Endometrium (tissue), 2 donors: ENCODE results near the gene SSR2.

Experiments
- FAIRE-seq: peaks from 2 replicates; lab custom pipeline; 2012; peaks lifted over from hg19 to GRCh38; lab: Jason Lieb, UNC
- donor health status: control.
- donor health status: control.

SSR2 gene

DNA sequence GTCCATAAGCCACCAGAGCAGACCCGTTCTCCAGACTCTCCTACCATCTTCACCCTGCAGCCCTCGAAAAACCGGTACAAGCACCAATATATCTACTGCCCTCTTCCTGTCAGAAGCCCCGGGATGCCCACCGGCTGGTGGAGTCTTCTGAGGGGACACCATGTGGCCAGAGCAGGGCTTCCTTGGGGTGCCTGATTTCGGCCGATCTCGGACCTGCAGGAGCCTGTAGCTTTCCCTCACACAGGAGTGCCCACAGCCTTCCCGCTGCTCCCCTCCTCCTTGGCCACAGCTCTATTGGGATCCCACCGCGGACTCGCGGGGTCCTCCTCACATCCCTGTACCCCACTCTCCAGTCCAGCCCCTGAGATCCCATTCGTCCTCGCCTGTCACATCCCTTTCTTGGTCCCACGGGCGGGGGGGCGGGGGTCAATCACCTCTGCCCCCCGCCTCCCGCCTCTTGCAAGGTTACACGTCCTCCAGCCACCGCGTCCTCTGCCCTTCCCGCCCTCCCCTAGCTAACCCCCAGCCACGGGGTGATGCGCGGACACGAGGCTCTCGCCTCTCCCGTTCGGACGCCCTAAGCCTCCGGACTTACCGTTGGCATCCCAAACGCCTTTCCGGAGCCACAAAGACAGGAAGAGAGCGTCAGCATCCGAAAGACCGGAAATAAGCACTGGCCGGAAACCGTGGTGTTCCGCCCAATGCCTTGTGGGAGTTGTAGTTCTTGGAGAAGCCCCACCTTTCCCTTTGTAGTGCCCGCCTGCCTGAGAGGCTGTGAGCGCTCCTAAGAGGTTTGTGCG, at the start of gene SSR2:
SSR2 (minus strand) TSS at position 659 of the 800 bp plus-strand sequence. CDS start 784 bp downstream, outside the sequence.
- FAIRE-seq, result peak; percentile 4

DNA sequence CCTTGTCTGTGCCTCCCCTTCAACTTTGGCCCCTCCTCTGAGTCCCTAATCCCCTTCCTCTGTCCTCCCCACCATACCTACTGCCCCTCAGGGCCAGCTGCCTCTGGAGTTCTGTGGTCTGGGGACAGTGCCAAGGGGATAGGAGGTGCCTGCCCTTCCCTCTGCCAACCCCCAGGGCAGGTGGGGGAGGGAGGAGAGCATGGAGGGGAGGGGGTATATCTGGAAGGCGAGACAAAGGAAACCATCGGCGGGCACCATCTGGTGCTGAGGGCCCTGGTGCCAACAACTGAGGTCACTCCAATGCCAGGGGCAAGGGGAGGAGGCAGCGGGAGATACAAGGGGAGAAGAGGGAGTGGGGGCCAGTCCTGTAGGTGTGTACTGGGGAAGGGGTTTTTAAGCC, 49.8 kb upstream of the SSR2 start:
- FAIRE-seq, result no peak

GRCh38 chr1:156069490-156070455, 49.0 kb upstream of the SSR2 start:
- FAIRE-seq, result no peak

GRCh38 chr1:156067262-156067661, 46.5 kb upstream of the SSR2 start:
- no peak for FAIRE-seq

DNA sequence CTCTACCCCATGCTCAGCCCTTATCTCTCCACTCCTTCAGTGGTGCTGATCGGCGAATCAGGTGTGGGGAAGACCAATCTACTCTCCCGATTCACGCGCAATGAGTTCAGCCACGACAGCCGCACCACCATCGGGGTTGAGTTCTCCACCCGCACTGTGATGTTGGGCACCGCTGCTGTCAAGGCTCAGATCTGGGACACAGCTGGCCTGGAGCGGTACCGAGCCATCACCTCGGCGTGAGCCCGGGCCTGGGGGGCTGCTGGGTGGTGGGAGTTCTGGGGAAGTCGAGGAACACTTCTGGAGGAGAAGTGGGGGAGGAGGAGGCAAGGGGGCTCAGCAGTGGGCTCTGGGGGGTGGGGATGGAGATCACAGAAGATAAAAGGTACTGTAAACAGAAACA, 45.1 kb upstream of the SSR2 start:
- no peak for FAIRE-seq

DNA sequence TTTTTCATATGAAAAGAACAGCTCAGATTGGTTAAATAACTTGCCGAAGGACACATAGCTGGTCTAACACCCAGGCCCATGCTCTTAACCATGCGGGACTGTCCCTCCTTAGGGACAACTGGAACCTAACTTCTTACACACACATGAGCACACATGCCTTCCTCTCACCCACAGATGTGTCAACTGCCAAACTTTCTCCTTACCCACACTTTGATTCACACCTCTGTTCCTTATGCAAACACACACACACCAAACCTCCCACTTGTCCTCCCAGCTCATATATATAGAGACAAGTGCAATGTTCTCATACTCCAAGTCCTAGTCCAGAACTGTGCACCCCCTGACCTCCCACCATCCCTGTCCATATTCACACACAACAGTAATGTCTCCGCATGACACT, 44.5 kb upstream of the SSR2 start:
- no peak for FAIRE-seq

GRCh38 chr1:156064615-156065014, 43.9 kb upstream of the SSR2 start:
- no peak for FAIRE-seq

DNA sequence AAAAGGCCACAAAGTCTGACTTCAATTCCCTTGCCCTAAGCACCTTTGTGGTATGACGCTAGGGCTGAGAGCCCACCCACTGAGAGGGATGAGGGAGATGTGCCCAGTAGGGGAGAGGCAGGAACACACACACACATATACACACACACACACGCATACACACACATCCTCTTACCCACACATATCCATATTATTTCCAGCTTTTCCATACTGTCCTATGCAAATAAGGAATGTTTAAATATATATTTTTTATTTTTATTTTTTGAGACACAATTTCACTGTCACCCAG, 43.2 kb upstream of the SSR2 start:
- FAIRE-seq, result no peak

- no peak for FAIRE-seq
These were observed 41.4 kb upstream of the SSR2 start for GRCh38 chr1:156062189-156062588.

- no peak for FAIRE-seq
These were observed 40.3 kb upstream of the SSR2 start, which contains the start of gene RAB25 for GRCh38 chr1:156060937-156061636. Gene RAB25 (plus strand): TSS chr1:156061160. CDS start chr1:156061401, 241 bp downstream.

DNA sequence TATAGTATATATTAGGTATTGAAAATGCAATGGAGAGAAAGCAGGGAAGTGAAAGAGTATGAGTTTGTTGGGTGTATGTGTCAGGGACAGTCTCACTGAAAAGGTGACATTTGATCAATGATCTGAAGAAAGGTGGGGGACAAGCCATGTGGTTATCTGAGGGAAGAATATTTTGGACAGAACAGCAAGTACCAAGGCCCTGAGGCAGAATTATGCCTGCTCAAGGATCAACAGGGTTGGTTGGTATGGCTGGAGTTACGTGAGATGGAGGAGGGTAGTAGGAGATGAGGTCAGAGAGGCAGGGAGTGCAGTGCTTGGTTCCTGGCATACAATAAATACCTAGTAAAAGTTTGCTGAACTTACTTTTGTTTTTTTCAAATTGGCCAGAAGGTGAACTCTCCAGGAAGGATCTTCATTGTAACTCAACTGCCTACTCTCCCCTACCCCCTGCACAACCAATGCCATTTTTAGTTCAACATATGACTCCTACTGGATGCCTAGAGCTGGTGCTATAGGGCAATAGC, 35.6 kb upstream of the SSR2 start:
- FAIRE-seq, result no peak

DNA sequence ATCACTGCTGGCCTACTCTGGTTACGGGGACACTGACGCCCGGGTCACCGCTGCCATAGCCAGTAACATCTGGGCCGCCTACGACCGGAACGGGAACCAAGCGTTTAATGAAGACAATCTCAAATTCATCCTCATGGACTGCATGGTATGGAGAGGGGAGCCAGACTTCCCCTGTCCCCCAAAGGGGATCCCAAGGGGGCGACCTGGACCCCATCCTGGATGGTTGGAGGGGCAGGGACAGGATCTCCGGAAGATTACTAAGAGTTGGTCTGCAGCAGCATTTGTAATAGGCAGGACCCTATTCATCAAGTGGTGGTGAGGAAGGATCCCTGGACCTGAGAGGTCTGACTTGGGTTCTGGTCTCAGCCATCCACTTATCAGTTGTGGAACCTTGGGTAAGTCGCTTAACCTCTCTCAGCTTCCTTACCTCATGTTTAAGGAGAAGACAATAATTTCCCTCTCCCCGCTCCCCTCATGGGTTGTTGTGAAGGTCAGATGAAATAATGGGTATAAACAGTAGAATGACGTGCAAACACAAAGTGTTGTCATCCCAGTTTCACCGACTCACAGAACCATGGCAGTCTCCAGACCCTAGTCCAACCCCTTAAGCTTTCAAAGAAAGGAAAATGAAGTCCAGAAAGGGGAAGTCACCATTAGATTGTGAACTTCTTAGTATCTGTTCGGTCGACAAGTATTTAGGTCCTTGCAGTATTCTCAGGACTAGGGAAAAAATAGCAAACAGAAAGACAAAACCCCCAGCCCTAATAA, 34.7 kb upstream of the SSR2 start:
- no peak for FAIRE-seq

DNA sequence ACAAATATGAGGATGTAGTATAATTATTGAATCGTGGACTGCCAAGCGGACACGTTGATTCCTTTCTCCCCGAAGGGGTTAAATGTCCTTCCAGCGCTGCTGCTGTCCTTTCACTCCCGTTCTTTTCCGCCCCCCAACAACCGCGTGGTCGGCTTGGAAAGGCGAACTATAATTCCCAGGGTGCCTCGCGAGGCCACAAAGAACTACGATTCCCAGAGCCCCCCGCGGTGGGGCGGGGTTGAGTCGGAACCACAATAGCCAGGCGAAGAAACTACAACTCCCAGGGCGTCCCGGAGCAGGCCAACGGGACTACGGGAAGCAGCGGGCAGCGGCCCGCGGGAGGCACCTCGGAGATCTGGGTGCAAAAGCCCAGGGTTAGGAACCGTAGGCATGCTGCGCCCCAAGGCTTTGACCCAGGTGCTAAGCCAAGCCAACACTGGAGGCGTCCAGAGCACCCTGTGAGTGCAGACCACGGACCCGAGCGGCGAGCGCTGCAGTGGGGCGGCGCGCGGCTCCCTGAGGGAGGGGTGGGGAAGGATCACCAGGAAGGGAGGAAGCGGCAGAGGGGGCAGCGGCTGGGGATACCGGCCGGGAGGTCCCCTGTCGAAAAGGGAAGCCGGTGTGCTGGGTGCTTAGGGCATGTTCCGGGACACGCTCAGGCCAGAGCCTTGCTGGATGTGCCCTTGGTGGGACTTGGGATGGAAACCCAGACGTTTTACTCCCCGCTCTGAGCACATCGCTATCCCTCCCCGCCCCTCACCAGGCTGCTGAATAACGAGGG, 33.9 kb upstream of the SSR2 start, which contains the start of gene LAMTOR2:
LAMTOR2 (plus strand) TSS at position 283 of the 781 bp plus-strand sequence; CDS start at position 391, 108 bp downstream.
- FAIRE-seq, result peak; percentile 92

DNA sequence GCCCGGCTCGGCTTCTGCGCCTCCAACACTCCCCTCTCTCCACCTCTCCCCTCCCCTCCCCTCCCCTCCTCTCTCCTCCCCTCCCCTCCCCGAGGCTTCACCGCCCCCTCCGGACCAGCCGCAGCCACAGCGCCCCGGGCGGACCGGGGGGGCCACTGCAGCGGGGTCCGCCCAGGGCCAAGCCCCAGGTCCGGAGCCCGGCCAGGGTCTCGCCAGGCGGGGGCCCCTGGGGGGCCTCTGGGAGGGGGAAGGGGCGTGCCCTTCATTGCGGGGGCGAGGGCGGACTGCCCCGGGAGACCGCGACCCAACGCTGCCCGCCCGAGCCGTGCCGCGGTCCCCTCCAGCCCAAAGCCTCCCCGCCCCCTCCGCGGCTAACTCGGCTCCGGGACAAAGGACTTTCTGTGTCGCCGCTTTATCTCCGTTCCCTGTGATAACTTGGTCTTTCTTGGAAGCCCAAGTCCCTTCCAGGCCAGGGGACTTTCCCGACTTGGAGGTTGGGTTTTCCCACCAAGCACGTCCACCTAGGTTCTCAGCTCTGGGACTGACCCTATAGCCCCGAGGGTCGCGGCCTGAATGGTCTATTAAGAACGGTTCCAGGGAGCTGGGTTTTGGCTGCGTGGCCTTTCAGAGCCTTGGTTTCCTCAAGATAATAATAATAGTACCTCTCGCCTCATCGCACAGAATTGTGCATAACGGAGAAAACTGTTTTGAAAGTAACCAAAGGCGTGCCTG, 33.2 kb upstream of the SSR2 start, which contains the start of gene UBQLN4:
UBQLN4 (minus strand) TSS at position 31 of the 732 bp plus-strand sequence. CDS start 97 bp downstream, outside the sequence.
- FAIRE-seq, result no peak

DNA sequence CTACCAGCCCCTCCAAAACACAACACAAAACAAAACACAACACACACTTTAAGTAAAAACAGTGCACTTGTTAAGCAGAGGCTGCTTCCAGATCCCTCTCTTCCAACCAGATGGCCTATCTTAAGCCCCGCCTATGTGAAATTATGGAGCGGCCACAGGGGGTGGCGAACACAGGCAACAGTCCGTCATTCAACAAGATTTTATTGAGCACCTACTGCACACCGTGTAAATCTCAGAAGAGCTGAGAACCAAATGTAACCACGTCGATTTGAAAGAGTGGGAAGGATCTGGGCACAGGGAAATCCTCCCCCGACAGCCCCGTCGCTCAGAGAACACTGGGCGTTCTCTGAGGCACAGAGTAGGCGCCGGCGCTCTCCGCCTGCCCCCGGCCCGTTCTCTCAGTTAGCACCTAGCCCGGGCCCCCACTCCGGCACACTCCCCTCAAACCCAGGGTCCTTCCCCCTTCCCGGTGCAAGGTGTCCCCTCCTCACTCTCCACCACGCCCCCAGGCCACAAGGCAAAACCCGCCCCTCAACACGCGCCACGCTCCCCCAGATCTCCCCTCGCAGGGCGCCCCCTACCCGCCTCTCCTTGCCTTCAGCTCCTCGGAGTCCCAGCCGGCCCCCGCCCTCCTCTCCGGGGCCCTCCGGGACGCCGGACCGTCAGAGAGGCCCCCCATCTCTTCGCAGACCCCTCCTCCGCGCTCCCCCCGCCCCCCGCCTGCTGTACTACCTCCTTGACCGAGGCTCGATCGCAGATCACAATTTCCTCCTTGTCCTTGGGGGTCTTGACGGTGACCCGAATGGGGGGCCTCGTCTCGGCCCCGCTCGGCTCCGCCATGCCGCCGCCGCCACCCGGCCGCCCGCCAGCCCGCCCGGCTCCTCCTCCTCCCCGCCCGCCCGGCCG, 32.4 kb upstream of the SSR2 start:
- no peak for FAIRE-seq

DNA sequence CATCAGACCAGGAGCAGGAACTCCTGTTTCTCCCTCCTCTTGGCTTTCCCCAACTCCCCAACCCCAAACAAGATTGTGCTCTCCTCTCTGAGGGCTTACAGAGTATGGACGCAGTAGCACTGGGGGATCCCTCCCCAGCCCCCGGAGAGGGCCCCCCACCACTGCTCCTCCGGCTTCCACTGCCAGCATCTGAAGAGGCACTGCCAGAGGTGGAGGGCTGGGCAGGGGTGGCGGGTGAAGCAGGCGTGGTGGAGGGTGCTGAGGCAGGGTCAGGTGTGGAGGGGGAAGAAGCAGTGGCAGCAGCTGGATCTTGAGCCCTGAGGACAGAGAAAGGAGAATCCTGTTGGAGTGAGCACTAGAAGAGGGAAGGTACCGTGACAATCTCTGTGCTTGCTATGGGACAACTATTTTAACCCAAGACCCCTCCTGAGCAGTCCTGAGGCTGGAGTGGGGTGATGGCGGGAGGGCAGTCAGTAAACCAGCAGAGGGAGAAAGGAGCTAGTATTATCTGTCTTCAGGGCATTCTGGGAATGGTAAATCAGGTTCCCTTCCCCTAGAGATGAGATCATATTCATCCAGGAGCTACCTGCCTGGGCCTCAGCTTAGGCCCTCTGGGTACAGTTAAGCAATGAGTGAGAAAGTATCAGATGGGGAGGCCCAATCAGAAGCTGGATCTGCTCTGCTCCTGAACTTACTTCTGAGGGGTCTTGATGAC, 30.4 kb upstream of the SSR2 start:
- FAIRE-seq, result no peak

GRCh38 chr1:156050376-156050775, 29.6 kb upstream of the SSR2 start:
- FAIRE-seq, result no peak
